ENCODE data around the gene ERC1. TPM values are rescaled to one million over a fixed set of nuclear protein-coding genes. Genes with fewer than 3 reads are reported as not detected.

Gene ERC1
- total and polyA plus RNA-seq, 2 of the 4 experiments (the other 2 are of a cell fraction): 11.6 to 25.6 TPM

- dilution Hi-C loops (cut with HindIII; ENCODE audit: low sequenced_read_pairs, unreplicated experiment) (no loop called here), in situ Hi-C loops (cut with MboI; ENCODE audit: low sequenced_read_pairs) (no loop called here), intact Hi-C loops (cut with micrococcal nuclease) (no loop called here)
- no peak overlapping the region for H3K14ac ChIP-seq (replicated peaks; ENCODE audit: low read depth, low read length)
- no peaks in the 10 kb centered on the region; the same call in 1 of the 2 replicates for H3K36me3 ChIP-seq (ENCODE audit: control insufficient read depth, insufficient read depth, low read length)
- no peak overlapping the region for H3K27ac ChIP-seq (ENCODE audit: insufficient read depth, low read length)
- H3K23ac ChIP-seq (ENCODE audit: low read depth, low read length): no peak overlapping the region
- TF ChIP-seq POLR2A (IDR thresholded peaks at IDR 0.05; ENCODE audit: low read depth, low read length) (no peak), MAFK (IDR thresholded peaks at IDR 0.05; ENCODE audit: low read depth, low read length) (peak; percentile 58), USF2 (IDR thresholded peaks at IDR 0.05; ENCODE audit: low read depth, low read length) (no peak), BHLHE40 (IDR thresholded peaks at IDR 0.05; ENCODE audit: low read depth, low read length) (no peak), CEBPB (IDR thresholded peaks at IDR 0.05; ENCODE audit: low read depth, low read length) (no peak), SMC3 (IDR thresholded peaks at IDR 0.05; ENCODE audit: low read depth, low read length) (no peak), RAD21 (IDR thresholded peaks at IDR 0.05; ENCODE audit: low read length) (no peak)
- DNase-seq (no peak), ATAC-seq (ENCODE audit: low read depth) (no peak)
- H3K18ac ChIP-seq (ENCODE audit: low read depth, low read length): no peak overlapping the region
- peaks cover 6% of the 10 kb centered on the region for H3K9me3 ChIP-seq (ENCODE audit: control insufficient read depth, insufficient read depth, low read length)
- H3K56ac ChIP-seq (ENCODE audit: extremely low read depth, insufficient read depth, low read length): no peak overlapping the region
- ChIA-PET CTCF (interaction anchor here (0.7 kb wide), 1 partner anchor 27 kb away, joined by 3 read pairs; no protein-coding TSS in a partner anchor), POLR2A (ENCODE audit: unreplicated experiment) (no interaction called here)
- no CpG with 5 or more reads among the region's 11 CpGs for WGBS, 2 experiments (ENCODE audit: extremely low coverage in 2 of 2, insufficient read length in 1 of 2)
- H3K4me2 ChIP-seq (ENCODE audit: low read depth, low read length): no peak overlapping the region
- H3K9me1 ChIP-seq (ENCODE audit: insufficient read depth, low read length): no peaks in the 10 kb centered on the region
- no peak overlapping the region for H3K4me3 ChIP-seq (ENCODE audit: insufficient read depth, low read depth, low read length)
- H4K20me1 ChIP-seq (ENCODE audit: insufficient read depth, low read length): no peaks in the 10 kb centered on the region
- no TSS peak for BruUV-seq (replicated peaks)
- no peaks in the 10 kb centered on the region; a peak in 1 of 4 replicates for H3K79me1 ChIP-seq (ENCODE audit: low read depth in 1 of 2, low read length in 2 of 2)
- no peak overlapping the region for H2BK15ac ChIP-seq (ENCODE audit: low read depth, low read length)
- no peak overlapping the region for H4K8ac ChIP-seq (ENCODE audit: low read depth in 2 of 2, low read length in 2 of 2)
- no peak overlapping the region for H4K5ac ChIP-seq (ENCODE audit: low read depth, low read length)
- H4K91ac ChIP-seq (ENCODE audit: insufficient read depth, low read depth, low read length): no peak overlapping the region
- no peak overlapping the region for H3K9ac ChIP-seq (ENCODE audit: low read depth, low read length)
- H2BK20ac ChIP-seq (ENCODE audit: low read depth, low read length): no peak overlapping the region
- H3K27me3 ChIP-seq (ENCODE audit: control insufficient read depth, insufficient read depth, low read length): no peaks in the 10 kb centered on the region
- H3K4me1 ChIP-seq (ENCODE audit: control insufficient read depth, insufficient read depth, low read length): peaks cover 3% of the 10 kb centered on the region; the same call in 1 of the 2 replicates
- no peak overlapping the region for H2AK5ac ChIP-seq (ENCODE audit: low read depth, low read length)
- H2BK120ac ChIP-seq (ENCODE audit: low read depth, low read length): no peak overlapping the region
- H2AFZ ChIP-seq (replicated peaks; ENCODE audit: low read length, poor library complexity): no peak overlapping the region
- H3K4ac ChIP-seq (ENCODE audit: low read depth, low read length): no peak overlapping the region
- H2BK5ac ChIP-seq (ENCODE audit: low read depth, low read length, poor library complexity, severe bottlenecking): no peak overlapping the region
- no peak overlapping the region for H2AK9ac ChIP-seq (replicated peaks; ENCODE audit: low read depth, low read length, poor library complexity)
Observed at GRCh38 chr12:1421091-1421846, 430.2 kb downstream of the ERC1 start.
